GM12864 (cell line): ENCODE measurements around the gene SEPTIN2.
"Not testable (repeated sequence)": the region's sequence is repeated elsewhere in the genome, so short reads cannot be mapped to it uniquely, and the experiment has no call there.

ENCODE experiments used
- DNase-seq: peaks from one replicate; pipeline ENCODE4 v3.0.0-alpha.2; 2011; ENCODE audit warnings: low read depth
- H3K4me3 ChIP-seq: 2 replicates; pipeline ENCODE4 v1.5.1; 2011; ENCODE audit warnings: mild to moderate bottlenecking, low read depth, low read length, control low read depth
- CTCF ChIP-seq: IDR thresholded peaks from 2 replicates; pipeline ENCODE4 v1.5.1; 2011; ENCODE audit warnings: low read depth, mild to moderate bottlenecking, moderate library complexity, low read length, control low read depth, inconsistent platforms; ENCODE audit errors: missing control alignments

Gene SEPTIN2

GRCh38 chr2:241289053-241289452 lies 26.7 kb upstream of the SEPTIN2 start:
- no peak for DNase-seq
- H3K4me3 ChIP-seq, result no peak overlapping the region
- TF ChIP-seq CTCF, result no peak

GRCh38 chr2:241289597-241289996 lies 26.1 kb upstream of the SEPTIN2 start:
- DNase-seq, result no peak
- TF ChIP-seq CTCF, result peak; percentile 8

GRCh38 chr2:241291153-241291552 lies 24.6 kb upstream of the SEPTIN2 start:
- no peak for TF ChIP-seq CTCF
- no peak for DNase-seq
- no peak overlapping the region for H3K4me3 ChIP-seq

More at GRCh38 chr2:241289597-241289996, 26.1 kb upstream of the SEPTIN2 start:
- H3K4me3 ChIP-seq, result no peak overlapping the region

GRCh38 chr2:241291977-241292376 lies 23.7 kb upstream of the SEPTIN2 start:
- no peak for TF ChIP-seq CTCF
- no peak overlapping the region for H3K4me3 ChIP-seq
- DNase-seq, result no peak

GRCh38 chr2:241293378-241293797 lies 22.3 kb upstream of the SEPTIN2 start:
- not testable (repeated sequence) for H3K4me3 ChIP-seq, DNase-seq

GRCh38 chr2:241295326-241296095 lies 20.2 kb upstream of the SEPTIN2 start:
- no peak for TF ChIP-seq CTCF
- H3K4me3 ChIP-seq, result no peak overlapping the region
- no peak for DNase-seq

GRCh38 chr2:241296767-241297166 lies 19.0 kb upstream of the SEPTIN2 start:
- TF ChIP-seq CTCF, result no peak
- no peak overlapping the region for H3K4me3 ChIP-seq
- no peak for DNase-seq
